Stimulated activated naive CD8-positive, alpha-beta T cell treated with anti-CD3 and anti-CD28 coated beads, Interleukin-15, Interleukin-2, amounts not matched to agents 100 ng/mL and 50 ng/mL, for 24 hours (primary cell): Measurements from ENCODE around the gene SRBD1.
A peak's percentile ranks its signal among the peaks of the same experiment; 100 is the strongest.
"Not testable (repeated sequence)": the region's sequence is repeated elsewhere in the genome, so short reads cannot be mapped to it uniquely, and the experiment has no call there.

Experiments used
- H3K27ac Mint-ChIP-seq: one replicate; pipeline ENCODE4 v1.8.0; 2021; ENCODE audit warnings: mild to moderate bottlenecking, mixed read lengths
- H3K27me3 Mint-ChIP-seq: one replicate; pipeline ENCODE4 v1.8.0; 2021; ENCODE audit warnings: mixed read lengths
- H3K36me3 Mint-ChIP-seq: one replicate; pipeline ENCODE4 v1.8.0; 2021; ENCODE audit warnings: low read depth, mixed read lengths
- H3K4me1 Mint-ChIP-seq: one replicate; pipeline ENCODE4 v1.8.0; 2021; ENCODE audit warnings: low read depth, mixed read lengths
- H3K4me3 Mint-ChIP-seq: one replicate; pipeline ENCODE4 v1.8.0; 2021; ENCODE audit warnings: mild to moderate bottlenecking, mixed read lengths
- H3K9me3 Mint-ChIP-seq: one replicate; pipeline ENCODE4 v1.8.0; 2021; ENCODE audit warnings: mixed read lengths

The SRBD1 gene

DNA sequence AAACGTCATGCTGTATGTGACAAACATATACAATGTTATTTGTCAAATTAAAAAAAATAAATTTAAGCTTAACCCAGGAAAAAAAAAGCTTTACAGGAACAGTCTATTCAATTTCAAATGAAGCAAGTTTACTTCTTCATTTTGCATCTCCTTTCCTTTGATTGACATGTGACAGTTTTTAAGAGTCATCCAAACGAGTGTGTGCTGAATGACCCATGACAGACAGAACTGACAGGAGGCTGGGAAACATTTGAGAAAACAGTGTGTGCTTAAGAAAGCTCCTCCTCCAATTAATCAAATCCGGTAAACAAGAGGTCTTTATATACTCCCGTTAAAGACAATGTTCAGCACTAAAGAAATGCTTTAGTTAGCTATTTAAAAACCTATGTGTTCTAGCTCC lies 177.7 kb downstream of the SRBD1 start:
- H3K36me3 Mint-ChIP-seq: peaks cover 47% of the 10 kb centered on the region
- no peaks in the 10 kb centered on the region for H3K27me3 Mint-ChIP-seq
- peaks cover 17% of the 10 kb centered on the region for H3K9me3 Mint-ChIP-seq
- peaks cover 7% of the 10 kb centered on the region for H3K4me1 Mint-ChIP-seq
- H3K27ac Mint-ChIP-seq: no peak overlapping the region
- H3K4me3 Mint-ChIP-seq: no peak overlapping the region

DNA sequence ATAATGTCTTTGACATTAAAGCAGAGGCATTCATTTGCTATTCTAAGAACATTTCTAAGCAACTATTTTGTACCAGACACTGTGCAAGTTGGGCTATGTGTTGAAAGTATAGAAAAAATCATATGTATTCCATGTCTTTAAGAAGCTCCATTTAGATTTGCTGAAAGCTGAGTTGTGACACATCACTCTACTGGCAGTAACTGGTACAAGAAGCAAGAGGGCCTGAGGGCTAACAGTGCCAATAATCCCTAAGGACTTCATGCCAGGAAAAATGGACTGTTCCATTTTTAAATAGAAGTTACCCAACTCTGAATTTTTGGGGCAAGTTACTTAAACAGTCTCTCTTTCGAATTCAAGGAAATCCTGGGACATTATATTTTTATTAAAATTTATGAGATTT lies 178.7 kb downstream of the SRBD1 start:
- peaks cover 42% of the 10 kb centered on the region for H3K36me3 Mint-ChIP-seq
- no peaks in the 10 kb centered on the region for H3K27me3 Mint-ChIP-seq
- H3K4me1 Mint-ChIP-seq: peaks cover 7% of the 10 kb centered on the region
- no peak overlapping the region for H3K4me3 Mint-ChIP-seq
- H3K9me3 Mint-ChIP-seq: peaks cover 9% of the 10 kb centered on the region
- H3K27ac Mint-ChIP-seq: no peak overlapping the region

DNA sequence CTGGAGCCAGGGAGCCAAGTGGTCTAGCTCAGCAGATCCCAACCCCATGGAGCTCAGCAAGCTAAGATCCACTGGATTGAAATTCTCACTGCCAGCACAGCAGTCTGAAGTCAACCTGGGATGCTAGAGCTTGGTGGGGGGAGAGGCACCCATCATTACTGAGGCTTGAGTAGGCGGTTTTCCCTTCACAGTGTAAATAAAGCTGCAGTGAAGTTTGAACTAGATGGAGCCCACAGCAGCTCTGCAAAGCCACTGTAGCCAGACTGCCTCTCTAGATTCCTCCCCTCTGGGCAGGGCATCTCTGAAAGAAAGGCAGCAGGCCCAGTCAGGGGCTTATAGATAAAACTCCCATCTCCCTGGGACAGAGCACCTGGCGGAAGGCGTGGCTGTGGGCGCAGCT lies 185.0 kb downstream of the SRBD1 start:
- H3K36me3 Mint-ChIP-seq: peaks cover 30% of the 10 kb centered on the region
- not testable (repeated sequence) for H3K4me3 Mint-ChIP-seq, H3K27ac Mint-ChIP-seq, H3K27me3 Mint-ChIP-seq, H3K4me1 Mint-ChIP-seq, H3K9me3 Mint-ChIP-seq

DNA sequence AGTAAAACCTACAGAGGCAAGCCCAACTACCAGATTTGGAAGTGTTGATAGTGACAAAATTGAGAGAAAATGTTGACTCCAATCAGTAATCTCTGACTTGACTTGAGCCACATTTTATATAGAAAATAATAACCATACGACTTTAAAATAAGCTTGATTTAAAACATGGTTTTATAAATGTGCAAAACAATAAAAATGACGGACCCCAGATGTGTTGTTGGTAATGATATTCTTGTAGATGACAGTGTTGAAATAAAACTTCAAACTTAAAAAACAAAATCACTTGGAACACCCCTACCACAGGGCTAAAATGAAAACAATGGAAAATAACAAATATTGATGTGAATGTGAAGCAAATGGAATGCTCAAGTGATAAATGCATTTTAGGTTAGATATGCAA lies 188.1 kb downstream of the SRBD1 start:
- H3K27me3 Mint-ChIP-seq: no peaks in the 10 kb centered on the region
- H3K9me3 Mint-ChIP-seq: no peaks in the 10 kb centered on the region
- no peak overlapping the region for H3K4me3 Mint-ChIP-seq
- peaks cover 31% of the 10 kb centered on the region for H3K36me3 Mint-ChIP-seq
- no peaks in the 10 kb centered on the region for H3K4me1 Mint-ChIP-seq
- no peak overlapping the region for H3K27ac Mint-ChIP-seq

DNA sequence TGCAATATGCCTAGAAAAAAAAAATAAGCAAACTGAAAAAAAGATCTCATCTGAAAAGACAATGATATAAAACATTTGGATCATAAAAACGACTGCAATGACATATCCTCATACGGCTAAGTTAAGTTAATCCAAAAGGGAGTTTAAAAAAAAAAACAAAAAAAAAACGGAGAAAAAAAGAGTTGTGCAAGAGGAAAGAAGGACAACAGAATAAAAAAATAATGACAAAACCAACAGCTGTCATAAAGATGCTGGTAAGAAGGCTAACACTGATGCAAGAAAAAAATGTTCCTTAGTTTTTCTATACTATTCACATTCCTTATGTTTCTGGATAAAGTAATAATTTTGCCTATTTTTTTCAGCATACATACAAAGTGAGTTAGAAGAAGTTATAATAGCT lies 192.5 kb downstream of the SRBD1 start:
- Mint-ChIP-seq H3K36me3 (peaks cover 29% of the 10 kb centered on the region), H3K9me3 (no peaks in the 10 kb centered on the region), H3K27me3 (no peaks in the 10 kb centered on the region), H3K27ac (no peak overlapping the region), H3K4me3 (no peak overlapping the region), H3K4me1 (no peaks in the 10 kb centered on the region)

DNA sequence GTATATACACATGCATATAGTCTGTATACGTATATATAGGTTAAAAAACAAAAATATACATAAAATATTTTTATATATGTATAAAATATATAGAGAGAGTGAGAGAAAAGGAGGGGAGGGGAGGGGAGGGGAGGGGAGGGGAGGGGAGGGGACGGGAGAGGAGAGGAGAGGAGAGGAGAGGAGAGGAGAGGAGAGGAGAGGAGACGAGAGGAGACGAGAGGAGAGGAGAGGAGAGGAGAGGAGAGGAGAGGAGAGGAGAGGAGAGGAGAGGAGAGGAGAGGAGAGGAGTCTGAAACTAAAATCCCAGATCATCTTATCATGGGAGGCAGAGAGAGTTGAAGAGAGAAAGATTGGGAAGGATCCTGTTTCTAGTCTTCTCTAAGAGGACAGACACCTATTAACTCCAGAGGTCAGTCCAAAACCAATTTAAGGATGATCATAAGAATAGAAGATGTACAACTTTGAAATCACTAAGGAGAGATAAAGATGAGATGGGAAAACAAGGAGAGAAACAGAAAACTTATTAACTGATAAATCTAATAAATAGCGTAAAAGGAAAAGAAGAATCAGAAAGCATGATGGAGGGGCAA lies 195.4 kb downstream of the SRBD1 start:
- Mint-ChIP-seq H3K4me3 (no peak overlapping the region), H3K27ac (no peak overlapping the region), H3K4me1 (no peaks in the 10 kb centered on the region), H3K27me3 (no peaks in the 10 kb centered on the region), H3K9me3 (no peaks in the 10 kb centered on the region), H3K36me3 (peaks cover 49% of the 10 kb centered on the region)

DNA sequence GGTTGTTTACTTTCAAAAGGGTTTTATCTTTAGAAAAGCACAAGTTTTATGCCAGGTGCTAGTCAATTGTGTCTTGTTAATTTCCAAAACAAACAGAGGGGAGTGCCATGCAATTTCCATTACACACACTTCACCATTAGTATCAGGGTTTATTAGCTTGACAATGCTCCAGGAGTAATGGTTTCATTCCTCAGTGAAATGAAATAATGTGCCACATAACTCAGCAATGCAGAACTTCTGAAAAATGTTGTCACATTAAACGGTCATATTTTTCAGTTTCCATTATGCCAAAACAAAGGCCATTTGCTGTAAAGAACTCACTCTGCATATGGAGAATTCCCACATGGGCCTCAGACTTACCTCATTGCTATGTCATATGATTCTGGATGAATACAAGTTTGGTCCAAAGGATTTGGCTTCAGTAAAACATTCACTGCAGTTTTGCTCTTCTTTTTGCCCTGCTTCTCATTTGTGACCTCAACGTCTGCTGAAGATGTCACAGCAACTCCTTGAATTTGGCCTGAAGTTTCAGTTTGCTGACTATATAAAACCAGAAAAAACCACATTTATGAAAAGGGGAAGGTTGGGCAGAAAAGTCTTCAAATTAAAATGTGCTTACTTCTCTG lies 198.2 kb downstream of the SRBD1 start:
- peaks cover 43% of the 10 kb centered on the region for H3K36me3 Mint-ChIP-seq
- peak overlapping the region; percentile 3 for H3K27ac Mint-ChIP-seq
- no peak overlapping the region for H3K4me3 Mint-ChIP-seq

DNA sequence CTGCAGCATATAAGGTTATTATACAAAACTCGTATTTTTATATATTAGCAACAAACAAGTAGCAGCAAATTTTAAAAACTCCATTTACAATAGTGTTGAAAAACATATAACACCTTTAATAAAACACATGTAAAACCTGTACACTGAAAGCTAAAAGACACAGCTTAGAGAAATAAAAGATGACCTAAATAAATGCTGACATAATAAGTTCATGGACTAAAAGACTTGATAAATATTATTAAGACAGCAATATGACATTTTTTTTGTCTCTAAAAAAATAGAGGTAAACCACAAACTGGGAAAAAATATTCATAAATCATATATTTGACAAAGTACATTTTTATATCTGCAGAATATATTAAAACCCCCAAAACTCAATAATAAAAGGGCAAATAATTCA lies 201.4 kb downstream of the SRBD1 start:
- Mint-ChIP-seq H3K9me3 (no peaks in the 10 kb centered on the region), H3K27ac (no peak overlapping the region), H3K4me3 (no peak overlapping the region), H3K36me3 (peaks cover 33% of the 10 kb centered on the region), H3K4me1 (peaks cover 4% of the 10 kb centered on the region), H3K27me3 (no peaks in the 10 kb centered on the region)

More for the DNA sequence above, 198.2 kb downstream of the SRBD1 start:
- no peaks in the 10 kb centered on the region for H3K9me3 Mint-ChIP-seq
- H3K27me3 Mint-ChIP-seq: no peaks in the 10 kb centered on the region
- peaks cover 4% of the 10 kb centered on the region for H3K4me1 Mint-ChIP-seq

DNA sequence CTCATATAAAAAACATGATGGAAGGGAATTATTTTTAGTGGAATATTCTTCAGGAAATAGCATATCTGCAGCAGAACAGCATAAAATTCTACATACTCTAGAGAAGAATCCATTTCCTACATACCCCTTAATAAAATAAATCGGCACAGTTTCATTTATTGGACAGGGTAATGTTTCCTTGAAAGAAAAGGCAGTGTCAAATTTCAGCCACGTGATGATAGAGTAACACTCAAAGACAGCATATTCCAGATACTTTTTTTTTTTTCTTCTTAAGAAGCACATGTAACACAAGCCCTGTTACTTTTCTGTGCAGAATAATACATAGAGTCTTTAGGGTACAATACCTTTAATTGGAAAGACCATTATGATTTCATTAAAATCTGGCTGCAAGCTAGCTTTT lies 204.4 kb downstream of the SRBD1 start:
- H3K9me3 Mint-ChIP-seq: no peaks in the 10 kb centered on the region

DNA sequence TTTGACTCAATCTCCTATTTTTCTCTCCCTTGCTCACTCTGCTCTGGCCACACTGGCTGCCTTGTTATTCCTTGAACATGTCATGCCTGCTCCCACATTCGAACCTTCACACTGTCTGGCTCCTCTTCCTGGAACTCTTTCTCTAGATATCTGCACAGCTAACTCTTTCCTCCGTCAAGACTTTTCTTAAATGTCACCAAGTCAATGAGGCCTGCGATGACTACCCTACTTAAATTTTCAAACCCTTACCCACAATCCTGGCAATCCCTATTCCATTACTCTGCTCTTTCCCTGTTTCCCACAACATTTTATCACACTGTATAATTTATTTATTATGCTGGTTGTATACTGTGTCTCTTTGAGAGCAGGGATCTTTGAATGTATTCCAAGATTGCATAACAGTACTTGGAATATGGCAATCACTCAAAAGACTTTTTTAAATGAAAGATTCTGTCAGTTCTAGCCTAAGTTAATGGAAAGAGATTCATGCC lies 206.2 kb downstream of the SRBD1 start:
- Mint-ChIP-seq H3K9me3 (no peaks in the 10 kb centered on the region), H3K36me3 (peaks cover 14% of the 10 kb centered on the region), H3K27me3 (no peaks in the 10 kb centered on the region), H3K27ac (no peak overlapping the region), H3K4me1 (no peaks in the 10 kb centered on the region), H3K4me3 (no peak overlapping the region)

More for the DNA sequence above, 204.4 kb downstream of the SRBD1 start:
- Mint-ChIP-seq H3K4me3 (no peak overlapping the region), H3K27ac (no peak overlapping the region), H3K36me3 (peaks cover 28% of the 10 kb centered on the region), H3K4me1 (peaks cover 4% of the 10 kb centered on the region), H3K27me3 (no peaks in the 10 kb centered on the region)

DNA sequence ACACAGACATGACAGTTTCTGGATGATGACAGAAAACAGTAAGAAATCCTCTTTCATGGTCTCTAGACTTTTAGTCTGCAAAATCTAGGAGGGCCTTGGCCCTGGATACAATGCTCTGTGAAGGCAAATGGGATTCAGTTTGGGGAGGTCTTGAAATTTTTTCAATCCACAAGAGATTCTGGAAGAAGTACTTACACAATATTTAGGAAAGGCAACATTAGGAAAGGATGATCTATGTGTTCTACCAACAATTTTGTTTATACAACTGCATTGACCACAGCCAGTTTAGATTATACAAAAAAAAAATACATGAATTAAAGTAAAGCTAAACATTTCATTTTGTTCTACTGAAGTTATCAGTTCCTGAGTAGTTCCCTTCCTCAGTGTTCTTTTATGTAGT lies 208.0 kb downstream of the SRBD1 start:
- Mint-ChIP-seq H3K4me3 (no peak overlapping the region), H3K36me3 (peaks cover 12% of the 10 kb centered on the region), H3K9me3 (no peaks in the 10 kb centered on the region), H3K27me3 (no peaks in the 10 kb centered on the region), H3K4me1 (no peaks in the 10 kb centered on the region), H3K27ac (no peak overlapping the region)

DNA sequence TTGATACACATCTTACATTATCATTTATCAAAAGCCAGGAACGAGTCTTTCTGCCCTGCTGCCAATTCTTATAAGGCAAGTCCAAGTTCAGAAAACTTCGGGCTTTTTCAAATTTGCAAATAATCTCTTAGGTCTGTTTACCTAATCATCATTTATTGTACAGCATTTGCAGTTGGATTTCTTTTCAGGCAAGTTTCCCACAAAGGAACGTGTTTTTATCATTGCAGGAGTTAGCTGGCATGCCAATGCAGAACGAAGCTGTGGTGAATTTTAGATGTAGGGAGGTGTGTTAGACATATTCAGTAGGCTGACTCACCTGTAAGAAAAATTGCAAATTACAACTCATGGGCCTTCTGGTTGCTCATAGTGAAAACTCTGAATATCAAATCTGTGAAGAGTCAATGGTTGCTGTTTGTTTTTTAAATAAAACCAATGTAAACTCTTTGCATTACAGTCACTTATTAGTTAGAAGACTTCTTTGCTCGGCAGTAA lies 209.6 kb downstream of the SRBD1 start:
- no peaks in the 10 kb centered on the region for H3K27me3 Mint-ChIP-seq
- no peak overlapping the region for H3K4me3 Mint-ChIP-seq
- H3K4me1 Mint-ChIP-seq: no peaks in the 10 kb centered on the region
- no peaks in the 10 kb centered on the region for H3K9me3 Mint-ChIP-seq
- no peak overlapping the region for H3K27ac Mint-ChIP-seq
- H3K36me3 Mint-ChIP-seq: peaks cover 12% of the 10 kb centered on the region

DNA sequence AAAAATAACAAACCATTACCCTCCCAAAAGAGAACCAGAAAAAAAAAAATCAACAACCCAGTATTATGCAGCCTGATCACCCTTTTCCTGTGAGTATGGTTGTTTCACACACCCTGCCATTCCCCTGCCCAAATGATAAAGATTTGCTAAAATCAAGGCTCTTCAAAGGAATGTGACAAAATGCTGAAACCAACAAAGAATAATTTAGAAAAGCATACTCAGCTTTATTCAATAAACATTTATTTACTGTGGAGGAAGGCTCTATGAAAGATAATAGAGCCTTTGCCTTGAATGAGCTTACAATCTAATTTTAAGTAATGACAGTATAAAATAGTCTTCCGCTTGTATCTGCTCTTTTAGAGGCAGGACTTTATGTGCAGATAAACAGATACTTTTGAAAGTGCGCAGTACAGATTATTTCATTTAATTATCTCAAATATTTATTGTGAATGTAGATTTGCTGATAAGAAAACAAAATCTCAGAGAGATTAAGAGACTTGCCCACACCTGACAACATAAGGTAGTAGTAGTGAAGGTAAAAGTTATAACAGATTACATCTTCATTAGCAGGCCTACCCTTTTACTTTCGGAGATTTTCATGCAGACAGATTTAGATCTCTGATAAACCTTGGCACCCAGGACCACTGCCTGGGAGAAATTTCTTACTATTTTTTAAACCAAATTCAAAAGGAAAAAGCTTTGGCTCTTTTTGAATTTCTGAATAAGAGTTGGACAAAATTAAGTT lies 211.9 kb downstream of the SRBD1 start:
- no peak overlapping the region for H3K27ac Mint-ChIP-seq
- no peaks in the 10 kb centered on the region for H3K27me3 Mint-ChIP-seq
- no peaks in the 10 kb centered on the region for H3K9me3 Mint-ChIP-seq
- no peaks in the 10 kb centered on the region for H3K4me1 Mint-ChIP-seq
- peaks cover 19% of the 10 kb centered on the region for H3K36me3 Mint-ChIP-seq
- no peak overlapping the region for H3K4me3 Mint-ChIP-seq

DNA sequence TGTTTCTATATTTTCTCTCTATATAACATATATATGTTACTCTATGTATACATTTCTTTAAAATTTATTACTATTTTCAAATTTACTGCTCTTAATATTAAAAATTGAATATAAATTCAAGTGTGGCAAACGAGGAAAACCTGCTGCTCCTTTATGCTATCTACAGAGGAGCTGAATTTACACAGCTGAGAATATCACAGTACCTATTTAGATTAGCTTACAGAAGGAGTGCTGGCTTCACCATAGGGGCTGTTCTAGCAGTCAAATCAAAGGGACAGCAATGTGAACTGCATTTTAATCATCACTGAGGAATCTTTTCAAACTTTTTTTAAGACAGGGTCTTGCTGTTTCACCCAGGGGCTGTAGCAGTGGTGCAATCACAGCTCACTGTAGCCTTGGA lies 213.8 kb downstream of the SRBD1 start:
- H3K27ac Mint-ChIP-seq: no peak overlapping the region

DNA sequence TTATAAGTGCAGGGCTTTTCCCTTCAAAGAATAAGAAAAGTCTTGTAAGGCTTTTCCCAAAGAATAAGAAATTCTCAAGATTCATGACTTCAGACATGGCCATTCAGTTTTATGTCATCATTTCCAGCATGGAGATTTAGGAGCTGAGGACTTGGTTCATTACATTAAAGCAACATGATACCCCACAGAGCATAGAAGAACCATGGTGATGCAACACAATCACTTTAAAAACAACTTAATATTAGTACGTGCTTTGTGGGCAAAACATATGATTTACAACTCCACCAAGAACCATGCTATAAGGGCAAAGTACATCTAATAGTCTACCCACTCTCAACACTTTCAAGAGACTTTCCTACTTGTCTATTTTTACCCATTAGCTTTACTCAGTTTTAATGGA lies 214.4 kb downstream of the SRBD1 start:
- no peak overlapping the region for H3K4me3 Mint-ChIP-seq
- H3K27ac Mint-ChIP-seq: no peak overlapping the region
- H3K27me3 Mint-ChIP-seq: no peaks in the 10 kb centered on the region
- H3K36me3 Mint-ChIP-seq: peaks cover 24% of the 10 kb centered on the region
- no peaks in the 10 kb centered on the region for H3K9me3 Mint-ChIP-seq
- H3K4me1 Mint-ChIP-seq: no peaks in the 10 kb centered on the region

More for the DNA sequence above, 213.8 kb downstream of the SRBD1 start:
- Mint-ChIP-seq H3K36me3 (peaks cover 25% of the 10 kb centered on the region), H3K4me1 (no peaks in the 10 kb centered on the region), H3K4me3 (no peak overlapping the region), H3K27me3 (no peaks in the 10 kb centered on the region), H3K9me3 (no peaks in the 10 kb centered on the region)
